AG09319 (cell line): Measurements from ENCODE around the gene TMEM244.

ENCODE experiments used
- DNase-seq: peaks from one replicate; pipeline ENCODE4 v3.0.0-alpha.2; 2010; ENCODE audit warnings: low read depth; ENCODE audit errors: extremely low read depth
- CTCF ChIP-seq: IDR thresholded peaks from 2 replicates; pipeline ENCODE4 v1.5.1; 2011; ENCODE audit warnings: low read depth, mild to moderate bottlenecking, inconsistent platforms, low read length, moderate library complexity

The TMEM244 gene

GRCh38 chr6:129852257-129852858 is 8.8 kb downstream of the TMEM244 start:
- no peak for TF ChIP-seq CTCF
- DNase-seq = no peak

GRCh38 chr6:129849456-129849855 is 11.7 kb downstream of the TMEM244 start:
- DNase-seq = no peak
- TF ChIP-seq CTCF = no peak

- no peak for TF ChIP-seq CTCF
- no peak for DNase-seq
These were observed 14.4 kb downstream of the TMEM244 start for GRCh38 chr6:129846761-129847160.

GRCh38 chr6:129845696-129846095 is 15.4 kb downstream of the TMEM244 start:
- no peak for TF ChIP-seq CTCF
- DNase-seq = no peak

GRCh38 chr6:129844118-129844891 is 16.8 kb downstream of the TMEM244 start:
- TF ChIP-seq CTCF = no peak
- DNase-seq = no peak

GRCh38 chr6:129843573-129843972 is 17.5 kb downstream of the TMEM244 start:
- DNase-seq = no peak
- TF ChIP-seq CTCF = no peak

GRCh38 chr6:129842881-129843409 is 18.2 kb downstream of the TMEM244 start:
- TF ChIP-seq CTCF = no peak

More at GRCh38 chr6:129842881-129843409, 18.2 kb downstream of the TMEM244 start:
- DNase-seq = no peak
